ENCODE data around the gene CDH23.

GRCh38 chr10:71431239-71432100, 34.8 kb downstream of the CDH23 start:
- TF ChIP-seq CTCF (IDR thresholded peaks at IDR 0.05) (no peak), POLR2AphosphoS5 (IDR thresholded peaks at IDR 0.05) (no peak)
